Neural progenitor cell (in vitro differentiated cells): ENCODE results near the gene LGSN.

Experiments used
- CTCF ChIP-seq: fragments of 200-600 bp; sonication (generic); IDR thresholded peaks from 2 replicates; pipeline ENCODE4 v1.5.1; 2017; ENCODE audit warnings: antibody characterized with exemption, mild to moderate bottlenecking
- EZH2phosphoT487 ChIP-seq: fragments of 200-600 bp; sonication (generic); IDR thresholded peaks from 2 replicates; pipeline ENCODE4 v1.6.1; 2017; ENCODE audit warnings: antibody characterized with exemption

- TF ChIP-seq CTCF (no peak), EZH2phosphoT487 (no peak)
Measured at GRCh38 chr6:63303476-63303875, 16.3 kb downstream of the LGSN start.
